Measurements from ENCODE around the gene TTLL9.

- no peak for TF ChIP-seq CTCF (conservative IDR thresholded peaks at IDR 0.05; ENCODE audit: low read depth, low read length)
- no peak for TF ChIP-seq EZH2 (IDR thresholded peaks at IDR 0.05; ENCODE audit: borderline replicate concordance, low read depth, low read length, poor library complexity, severe bottlenecking)
These were observed 117.3 kb downstream of the TTLL9 start for GRCh38 chr20:31987744-31988143.
